ENCODE data around the gene PDCD1LG2.

PDCD1LG2 gene

DNA sequence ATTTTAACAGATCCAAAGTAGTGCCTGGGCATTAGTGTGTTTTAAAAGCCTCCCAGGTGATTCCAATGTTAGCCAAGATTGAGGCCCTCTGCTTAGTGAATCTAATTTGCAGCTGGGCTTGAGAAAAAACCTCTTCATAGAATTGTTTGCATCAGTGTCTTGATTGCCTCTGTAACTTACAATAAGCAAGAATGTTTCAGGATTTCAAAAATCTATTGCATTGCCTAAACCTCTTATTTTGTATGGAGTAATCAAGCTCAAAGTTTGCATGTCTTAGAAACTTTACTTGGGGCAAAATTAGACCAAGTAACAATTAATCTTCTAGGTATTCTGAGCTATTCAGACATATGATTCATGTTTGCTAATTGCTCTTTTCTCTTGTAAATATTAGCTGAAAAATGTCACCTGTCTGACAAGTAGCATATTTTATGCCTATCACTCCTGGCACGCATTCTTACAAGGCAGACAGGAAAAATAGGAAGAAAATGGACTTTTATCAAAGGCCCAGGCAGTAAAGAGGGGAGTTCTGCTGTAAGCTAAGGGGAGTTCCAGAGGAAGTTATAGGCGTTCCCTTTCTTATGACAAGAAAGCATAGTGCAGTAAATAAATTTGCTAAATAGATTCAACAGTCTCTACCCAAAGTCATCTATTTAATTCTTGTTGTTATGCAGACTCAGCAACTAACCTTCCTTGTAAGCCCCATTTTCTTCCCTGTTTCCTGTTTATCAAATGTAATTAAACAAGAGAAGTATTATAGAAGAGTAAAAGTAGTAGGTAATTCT, 21.0 kb downstream of the PDCD1LG2 start:
- DNase-seq (ENCODE audit: low read depth) = peak; percentile 47
- H3K4me3 ChIP-seq (ENCODE audit: low read depth, low read length) = no peak overlapping the region
- TF ChIP-seq, protein P1, sequence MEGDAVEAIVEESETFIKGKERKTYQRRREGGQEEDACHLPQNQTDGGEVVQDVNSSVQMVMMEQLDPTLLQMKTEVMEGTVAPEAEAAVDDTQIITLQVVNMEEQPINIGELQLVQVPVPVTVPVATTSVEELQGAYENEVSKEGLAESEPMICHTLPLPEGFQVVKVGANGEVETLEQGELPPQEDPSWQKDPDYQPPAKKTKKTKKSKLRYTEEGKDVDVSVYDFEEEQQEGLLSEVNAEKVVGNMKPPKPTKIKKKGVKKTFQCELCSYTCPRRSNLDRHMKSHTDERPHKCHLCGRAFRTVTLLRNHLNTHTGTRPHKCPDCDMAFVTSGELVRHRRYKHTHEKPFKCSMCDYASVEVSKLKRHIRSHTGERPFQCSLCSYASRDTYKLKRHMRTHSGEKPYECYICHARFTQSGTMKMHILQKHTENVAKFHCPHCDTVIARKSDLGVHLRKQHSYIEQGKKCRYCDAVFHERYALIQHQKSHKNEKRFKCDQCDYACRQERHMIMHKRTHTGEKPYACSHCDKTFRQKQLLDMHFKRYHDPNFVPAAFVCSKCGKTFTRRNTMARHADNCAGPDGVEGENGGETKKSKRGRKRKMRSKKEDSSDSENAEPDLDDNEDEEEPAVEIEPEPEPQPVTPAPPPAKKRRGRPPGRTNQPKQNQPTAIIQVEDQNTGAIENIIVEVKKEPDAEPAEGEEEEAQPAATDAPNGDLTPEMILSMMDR (IDR thresholded peaks at IDR 0.05; ENCODE audit: insufficient read depth, low read depth, low read length, missing control alignments) = no peak

DNA sequence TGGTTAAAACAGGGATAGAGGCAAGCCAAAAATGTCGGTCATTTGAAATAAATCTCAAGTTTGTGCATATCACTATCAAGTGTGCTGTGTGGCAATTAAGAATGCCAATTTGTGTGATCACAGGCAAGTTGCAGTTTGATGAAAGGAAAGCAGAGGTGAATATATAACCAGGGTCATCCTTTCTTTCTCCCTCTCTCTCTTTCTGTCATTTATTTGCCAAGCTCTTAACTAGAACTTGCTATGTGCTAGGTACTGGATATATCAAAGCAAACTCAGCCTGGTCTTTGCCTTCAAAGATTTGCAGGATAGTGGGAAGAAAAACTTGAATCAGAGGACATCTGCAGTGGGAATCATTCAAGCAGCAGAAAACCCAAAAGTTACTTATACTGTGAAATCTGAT, 22.0 kb downstream of the PDCD1LG2 start:
- H3K4me3 ChIP-seq (ENCODE audit: low read depth, low read length) = no peak overlapping the region
- DNase-seq (ENCODE audit: low read depth) = no peak
- TF ChIP-seq, protein P1 (IDR thresholded peaks at IDR 0.05; ENCODE audit: insufficient read depth, low read depth, low read length, missing control alignments) = no peak

DNA sequence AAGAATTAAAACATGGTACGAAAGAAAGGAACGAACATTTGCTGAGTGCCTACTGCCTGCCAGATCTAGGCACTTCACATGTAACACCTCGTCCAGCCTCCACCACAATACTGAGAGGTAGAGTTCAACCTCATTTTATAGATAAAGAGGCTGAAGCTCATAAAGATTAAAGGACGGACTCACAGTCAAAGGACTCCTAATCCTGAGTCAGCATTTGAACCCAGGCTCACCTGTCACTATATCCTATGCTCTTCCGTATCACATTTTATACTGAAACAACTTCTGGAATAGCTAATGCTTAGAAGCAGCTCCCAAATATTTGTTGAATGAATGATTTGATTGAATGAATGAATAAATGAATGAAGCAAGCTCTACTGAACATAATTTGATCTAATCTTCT, 22.5 kb downstream of the PDCD1LG2 start:
- TF ChIP-seq, protein P1 (IDR thresholded peaks at IDR 0.05; ENCODE audit: insufficient read depth, low read depth, low read length, missing control alignments) = no peak
- DNase-seq (ENCODE audit: low read depth) = no peak
- no peak overlapping the region for H3K4me3 ChIP-seq (ENCODE audit: low read depth, low read length)

DNA sequence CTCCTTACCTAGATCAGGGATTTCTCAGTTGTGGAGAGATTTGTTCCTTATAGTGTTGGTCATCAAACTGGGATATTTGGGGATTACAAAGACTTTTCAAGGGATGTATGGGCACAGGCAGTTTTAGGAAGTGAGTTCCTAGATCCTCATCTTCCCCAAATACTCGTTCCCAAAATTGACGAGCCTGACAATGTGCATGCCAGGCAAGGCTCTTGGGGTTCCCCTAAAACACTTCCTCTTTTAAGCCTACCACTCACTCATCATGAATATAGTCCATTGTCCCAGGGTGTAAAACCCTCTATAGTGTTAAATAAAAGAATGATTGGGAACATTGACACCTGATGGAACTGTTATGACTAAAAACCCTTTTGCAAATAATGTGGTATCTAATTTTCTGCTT, 26.4 kb downstream of the PDCD1LG2 start:
- H3K4me3 ChIP-seq (ENCODE audit: low read depth, low read length) = no peak overlapping the region
- TF ChIP-seq, protein P1 (IDR thresholded peaks at IDR 0.05; ENCODE audit: insufficient read depth, low read depth, low read length, missing control alignments) = no peak
- DNase-seq (ENCODE audit: low read depth) = no peak

DNA sequence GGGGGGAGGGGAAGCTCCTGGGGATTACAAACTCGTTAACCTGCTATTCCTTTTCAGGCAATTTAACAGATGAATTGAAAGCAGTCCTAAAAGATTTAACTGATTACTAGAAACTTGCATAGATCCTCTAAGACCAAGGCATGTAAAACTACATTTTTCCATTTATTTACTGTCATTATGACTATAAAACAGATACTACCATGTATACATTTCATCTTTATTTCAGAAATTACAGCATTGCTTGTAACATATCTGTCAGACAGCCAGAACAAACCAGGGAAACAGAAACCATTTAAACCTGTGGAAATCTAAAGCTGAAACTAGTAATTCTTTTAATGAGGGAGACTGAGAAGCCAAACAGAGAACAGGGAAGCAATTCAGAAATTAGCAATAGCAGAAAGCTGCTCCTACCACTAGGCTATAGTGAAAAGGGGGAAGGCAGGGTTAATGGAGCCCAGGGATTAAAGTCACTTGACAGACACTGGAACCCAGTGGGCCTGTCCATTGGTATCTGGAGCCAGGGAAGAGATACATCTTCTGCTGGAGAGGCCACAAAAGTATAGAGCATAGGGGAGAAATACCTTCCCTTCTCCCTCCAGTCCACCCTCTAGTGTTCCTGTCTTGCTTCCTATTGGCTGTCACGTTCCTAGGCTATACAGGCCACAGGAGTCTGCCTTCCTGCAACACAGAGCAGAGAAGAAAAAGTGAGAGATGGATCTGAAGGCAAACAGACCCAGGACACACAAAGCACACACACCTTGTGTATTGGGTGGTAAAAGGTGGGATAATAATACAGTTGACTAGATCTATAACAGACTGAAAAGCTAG, 33.8 kb downstream of the PDCD1LG2 start:
- no peak for DNase-seq (ENCODE audit: low read depth)
- TF ChIP-seq, protein P1 (IDR thresholded peaks at IDR 0.05; ENCODE audit: insufficient read depth, low read depth, low read length, missing control alignments) = no peak

DNA sequence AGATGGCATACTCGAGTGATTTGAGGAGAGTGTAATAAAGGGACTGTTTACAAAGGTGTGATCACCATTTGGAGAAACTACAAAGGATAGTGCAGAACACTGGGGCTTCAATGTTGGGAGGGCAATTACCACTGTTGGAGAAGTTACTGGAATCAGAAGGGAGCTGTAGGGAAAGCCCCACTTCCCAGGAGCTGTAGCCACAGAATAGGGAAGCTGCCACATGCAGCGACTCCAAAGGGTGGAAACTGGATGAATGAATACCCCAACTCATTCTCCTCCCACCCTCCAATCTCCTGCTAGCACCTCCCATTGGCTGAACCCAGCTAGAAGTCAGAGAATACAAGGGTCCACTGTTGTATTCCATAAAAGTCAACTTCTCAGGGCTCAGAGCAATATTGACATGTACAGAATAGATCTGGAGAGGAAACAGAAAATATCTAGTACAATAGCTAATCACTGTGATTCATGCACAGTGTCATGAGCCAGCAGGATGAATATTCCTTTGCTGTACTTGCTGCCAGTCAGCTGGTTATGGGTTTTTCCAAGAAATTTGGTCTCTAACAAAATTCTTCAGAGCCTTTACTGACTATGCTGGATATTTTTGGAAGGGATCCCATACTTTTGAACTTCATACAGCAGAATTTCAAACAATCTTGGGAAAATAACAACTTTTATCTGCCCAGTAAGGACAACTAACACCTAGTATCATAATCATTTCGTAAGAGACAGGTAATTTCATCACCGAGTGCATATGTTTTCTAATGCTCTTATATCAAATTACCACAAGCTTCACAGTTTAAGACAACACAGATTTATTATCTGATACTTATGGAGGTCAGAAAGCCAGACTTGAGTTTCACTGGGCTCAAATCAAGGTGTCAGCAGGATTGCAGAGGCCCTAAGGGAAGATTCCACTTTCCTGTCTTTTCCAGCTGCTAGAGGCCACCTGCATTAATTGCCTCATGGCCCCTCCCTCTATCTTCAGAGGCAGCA, 39.6 kb downstream of the PDCD1LG2 start:
- TF ChIP-seq, protein P1 (IDR thresholded peaks at IDR 0.05; ENCODE audit: insufficient read depth, low read depth, low read length, missing control alignments) = no peak
- DNase-seq (ENCODE audit: low read depth) = no peak

More for the DNA sequence above, 33.8 kb downstream of the PDCD1LG2 start:
- H3K4me3 ChIP-seq (ENCODE audit: low read depth, low read length) = no peak overlapping the region

More for the DNA sequence above, 39.6 kb downstream of the PDCD1LG2 start:
- H3K4me3 ChIP-seq (ENCODE audit: low read depth, low read length) = no peak overlapping the region

All from GM12865 (cell line).